IMR-90 (cell line): Measurements from ENCODE around the gene PHOX2A. TPM values are rescaled to one million over a fixed set of nuclear protein-coding genes. Genes with fewer than 3 reads are reported as not detected.

Experiments
- ATAC-seq: fragments of 200-7000 bp; cut with Tn5 transposase; 2 replicates; pipeline ENCODE4 v1.9.1; 2020; ENCODE audit warnings: low read depth, mild to moderate bottlenecking, moderate library complexity
- BruUV-seq: library from RNA; stranded (reverse); fragments of 400-500 nt; replicated peaks from 2 replicates; lab custom pipeline; 2021; lab: Mats Ljungman, UMichigan
- CTCF ChIA-PET: fragments of 300-600 bp; formaldehyde crosslinking; extraction: SDS; loops from one replicate; lab custom pipeline; 2021; ENCODE audit warnings: antibody characterized with exemption; lab: Yijun Ruan, JAX
- POLR2A ChIA-PET: fragments of 300-600 bp; sonication (Branson Sonifier 250); formaldehyde crosslinking; loops from one replicate; lab custom pipeline; 2022; ENCODE audit warnings: antibody characterized with exemption; ENCODE audit not compliant: unreplicated experiment; lab: Charles Lee
- DNase-seq: peaks from one replicate; pipeline ENCODE4 v3.0.0; 2013
- H2AFZ ChIP-seq: replicated peaks from 2 replicates; pipeline ENCODE3; 2013; ENCODE audit warnings: low read length, mild to moderate bottlenecking; ENCODE audit not compliant: poor library complexity
- H2AK5ac ChIP-seq: 2 replicates; pipeline ENCODE4 v1.6.1; 2013; ENCODE audit warnings: low read depth, low read length, inconsistent platforms
- H2AK9ac ChIP-seq: replicated peaks from 2 replicates; pipeline ENCODE3; 2013; ENCODE audit warnings: mild to moderate bottlenecking, low read depth, low read length, moderate library complexity; ENCODE audit not compliant: poor library complexity
- H2BK120ac ChIP-seq: 2 replicates; pipeline ENCODE4 v1.6.1; 2013; ENCODE audit warnings: low read depth, low read length, inconsistent platforms
- H2BK15ac ChIP-seq: 3 replicates; pipeline ENCODE4 v1.6.1; 2013; ENCODE audit warnings: low read depth, low read length, inconsistent platforms
- H2BK20ac ChIP-seq: 2 replicates; pipeline ENCODE4 v1.6.1; 2013; ENCODE audit warnings: low read depth, mild to moderate bottlenecking, inconsistent platforms, low read length, moderate library complexity
- H2BK5ac ChIP-seq: 2 replicates; pipeline ENCODE4 v1.6.1; 2013; ENCODE audit warnings: mild to moderate bottlenecking, low read depth, low read length, inconsistent platforms; ENCODE audit not compliant: poor library complexity, severe bottlenecking
- H3K14ac ChIP-seq: replicated peaks from 2 replicates; pipeline ENCODE4 v1.6.1; 2013; ENCODE audit warnings: low read depth, low read length, inconsistent platforms
- H3K18ac ChIP-seq: 2 replicates; pipeline ENCODE4 v1.6.1; 2013; ENCODE audit warnings: low read depth, low read length, control low read depth
- H3K23ac ChIP-seq: 2 replicates; pipeline ENCODE4 v1.6.1; 2013; ENCODE audit warnings: low read depth, low read length, inconsistent platforms
- H3K27ac ChIP-seq: 2 replicates; pipeline ENCODE4 v1.5.1; 2013; ENCODE audit warnings: mild to moderate bottlenecking, control low read depth, low read length; ENCODE audit not compliant: insufficient read depth
- H3K27me3 ChIP-seq: 2 replicates; pipeline ENCODE4 v1.6.1; 2013; ENCODE audit warnings: low read length; ENCODE audit not compliant: control insufficient read depth, insufficient read depth
- H3K36me3 ChIP-seq: 2 replicates; pipeline ENCODE4 v1.6.1; 2013; ENCODE audit warnings: low read length, mixed read lengths; ENCODE audit not compliant: control insufficient read depth, insufficient read depth
- H3K4ac ChIP-seq: 2 replicates; pipeline ENCODE4 v1.6.1; 2013; ENCODE audit warnings: low read depth, low read length, inconsistent platforms
- H3K4me1 ChIP-seq: 2 replicates; pipeline ENCODE4 v1.6.1; 2013; ENCODE audit warnings: low read length, mixed read lengths; ENCODE audit not compliant: control insufficient read depth, insufficient read depth
- H3K4me2 ChIP-seq: 2 replicates; pipeline ENCODE4 v1.6.1; 2013; ENCODE audit warnings: low read depth, mild to moderate bottlenecking, control low read depth, low read length, moderate library complexity
- H3K4me3 ChIP-seq: 2 replicates; pipeline ENCODE4 v1.5.1; 2013; ENCODE audit warnings: low read depth, mild to moderate bottlenecking, control low read depth, low read length, moderate library complexity; ENCODE audit not compliant: insufficient read depth
- H3K56ac ChIP-seq: 2 replicates; pipeline ENCODE4 v1.6.1; 2013; ENCODE audit warnings: low read length, inconsistent platforms; ENCODE audit not compliant: insufficient read depth; ENCODE audit errors: extremely low read depth
- H3K79me1 ChIP-seq, 2 experiments: 2 replicates each; pipeline ENCODE4 v1.6.1; 2013; ENCODE audit warnings: low read length in 2 of 2, inconsistent platforms in 1 of 2, low read depth in 1 of 2
- H3K9ac ChIP-seq: 2 replicates; pipeline ENCODE4 v1.6.1; 2013; ENCODE audit warnings: low read depth, low read length, control low read depth
- H3K9me1 ChIP-seq: 2 replicates; pipeline ENCODE4 v1.6.1; 2013; ENCODE audit warnings: low read length, inconsistent platforms; ENCODE audit not compliant: insufficient read depth
- H3K9me3 ChIP-seq: 2 replicates; pipeline ENCODE4 v1.6.1; 2013; ENCODE audit warnings: low read length; ENCODE audit not compliant: control insufficient read depth, insufficient read depth
- H4K20me1 ChIP-seq: 2 replicates; pipeline ENCODE4 v1.6.1; 2013; ENCODE audit warnings: low read length, inconsistent platforms; ENCODE audit not compliant: insufficient read depth
- H4K5ac ChIP-seq: 2 replicates; pipeline ENCODE4 v1.6.1; 2013; ENCODE audit warnings: mild to moderate bottlenecking, low read depth, low read length, control low read depth
- H4K8ac ChIP-seq, 2 experiments: 2 replicates each; pipeline ENCODE4 v1.6.1; 2013; ENCODE audit warnings: low read depth in 2 of 2, low read length in 2 of 2, control low read depth in 1 of 2, inconsistent platforms in 1 of 2
- H4K91ac ChIP-seq: 2 replicates; pipeline ENCODE4 v1.6.1; 2013; ENCODE audit warnings: low read depth, low read length, inconsistent platforms; ENCODE audit not compliant: insufficient read depth
- BHLHE40 ChIP-seq: fragments of 150-350 bp; IDR thresholded peaks from 2 replicates; pipeline ENCODE4 v1.6.1; 2016; ENCODE audit warnings: mild to moderate bottlenecking, low read depth, low read length
- CEBPB ChIP-seq: IDR thresholded peaks from 2 replicates; pipeline ENCODE4 v1.6.1; 2012; ENCODE audit warnings: low read depth, low read length, improper control_type of control experiment
- CTCF ChIP-seq: conservative IDR thresholded peaks from 2 replicates; pipeline ENCODE4 v1.5.1; 2012; ENCODE audit warnings: mild to moderate bottlenecking, low read depth, low read length, improper control_type of control experiment
- ELK1 ChIP-seq: fragments of 150-350 bp; IDR thresholded peaks from 2 replicates; pipeline ENCODE4 v1.6.1; 2016; ENCODE audit warnings: low read depth, mild to moderate bottlenecking, low read length, moderate library complexity, borderline replicate concordance
- FOS ChIP-seq: fragments of 150-350 bp; IDR thresholded peaks from 2 replicates; pipeline ENCODE4 v1.6.1; 2016; ENCODE audit warnings: low read depth, low read length
- MAFK ChIP-seq: IDR thresholded peaks from 2 replicates; pipeline ENCODE4 v1.6.1; 2012; ENCODE audit warnings: low read depth, low read length, improper control_type of control experiment
- MAZ ChIP-seq: IDR thresholded peaks from 2 replicates; pipeline ENCODE4 v1.6.1; 2012; ENCODE audit warnings: low read depth, mild to moderate bottlenecking, low read length, improper control_type of control experiment, moderate library complexity, borderline replicate concordance
- MXI1 ChIP-seq: IDR thresholded peaks from 2 replicates; pipeline ENCODE4 v1.6.1; 2012; ENCODE audit warnings: low read depth, mild to moderate bottlenecking, low read length, moderate library complexity, borderline replicate concordance
- NFE2L2 ChIP-seq: fragments of 150-350 bp; IDR thresholded peaks from 2 replicates; pipeline ENCODE4 v1.6.1; 2016; ENCODE audit warnings: low read depth, mild to moderate bottlenecking, low read length
- POLR2A ChIP-seq: IDR thresholded peaks from 2 replicates; pipeline ENCODE4 v1.6.1; 2012; ENCODE audit warnings: mild to moderate bottlenecking, low read depth, low read length
- RAD21 ChIP-seq: IDR thresholded peaks from 2 replicates; pipeline ENCODE4 v1.6.1; 2012; ENCODE audit warnings: low read length, improper control_type of control experiment
- RCOR1 ChIP-seq: IDR thresholded peaks from 2 replicates; pipeline ENCODE4 v1.6.1; 2012; ENCODE audit warnings: mild to moderate bottlenecking, low read length, improper control_type of control experiment; ENCODE audit not compliant: insufficient replicate concordance
- RFX5 ChIP-seq: IDR thresholded peaks from 2 replicates; pipeline ENCODE4 v1.8.0; 2012; ENCODE audit warnings: low read depth, mild to moderate bottlenecking, low read length, moderate library complexity
- USF2 ChIP-seq: fragments of 150-350 bp; IDR thresholded peaks from 2 replicates; pipeline ENCODE4 v1.6.1; 2017; ENCODE audit warnings: mild to moderate bottlenecking, antibody characterized with exemption, low read length, low read depth
- WGBS, 2 experiments: methylation state at CpG; one replicate each; pipeline versions ENCODE4 v1.1.5 to v1.1.7; 2013; ENCODE audit warnings: missing lambda C conversion rate in 2 of 2; ENCODE audit not compliant: insufficient read length in 1 of 2; ENCODE audit errors: extremely low coverage in 2 of 2; 5-methylcytosine and 5-hydroxymethylcytosine counted together
- dilution Hi-C: fragments of 300-500 bp; cut with HindIII; formaldehyde crosslinking; loops from one replicate; pipeline ENCODE4 v1.14.3; 2018; ENCODE audit warnings: low sequenced_read_pairs; ENCODE audit not compliant: unreplicated experiment
- in situ Hi-C: fragments of 300-500 bp; cut with MboI; formaldehyde crosslinking; loops from 3 replicates; pipeline ENCODE4 v1.14.3; 2019; ENCODE audit warnings: low sequenced_read_pairs, inconsistent platforms, mixed read lengths
- intact Hi-C: fragments of 100-400 bp; cut with micrococcal nuclease; formaldehyde crosslinking; loops from 2 replicates; pipeline ENCODE4 v1.10.0; 2022
- polyA plus RNA-seq, 3 experiments: library from polyadenylated mRNA; depleted of rRNA; stranded (reverse); fragments of >200 nt; gene quantifications; 2 replicates each; pipeline ENCODE4 v1.2.3, GENCODE V29; 2012; ENCODE audit warnings: low replicate concordance in 1 of 3
- total RNA-seq: library from RNA; depleted of rRNA; stranded (reverse); fragments of >200 nt; gene quantifications from 2 replicates; pipeline ENCODE4 v1.2.3, GENCODE V29; 2012

Gene PHOX2A
- total and polyA plus RNA-seq, 2 of the 4 experiments (the other 2 are of a cell fraction): not detected

- no peak overlapping the region for H3K27ac ChIP-seq
- no peaks in the 10 kb centered on the region for H4K20me1 ChIP-seq
- no peak overlapping the region for H4K5ac ChIP-seq
- ATAC-seq (no peak), DNase-seq (no peak)
- no peak overlapping the region for H3K18ac ChIP-seq
- peaks cover 19% of the 10 kb centered on the region for H3K27me3 ChIP-seq
- no peak overlapping the region for H2BK120ac ChIP-seq
- no peak overlapping the region for H2AK5ac ChIP-seq
- H2BK5ac ChIP-seq: no peak overlapping the region
- no peaks in the 10 kb centered on the region for H3K9me3 ChIP-seq
- H3K4me1 ChIP-seq: no peaks in the 10 kb centered on the region; the same call in 1 of the 2 replicates
- WGBS, 2 experiments: 49% methylated on average over 3 of the region's 5 CpGs; no CpG with 5 or more reads in 1 of the 2 experiments
- in situ Hi-C loops (no loop called here), intact Hi-C loops (no loop called here), dilution Hi-C loops (no loop called here)
- no peak overlapping the region for H3K23ac ChIP-seq
- H3K36me3 ChIP-seq: no peaks in the 10 kb centered on the region
- no peaks in the 10 kb centered on the region for H3K9me1 ChIP-seq
- no peak for TF ChIP-seq BHLHE40
- TF ChIP-seq CTCF: no peak
- no peak for TF ChIP-seq MAZ
- TF ChIP-seq RFX5: no peak
- no peak for TF ChIP-seq USF2
- TF ChIP-seq POLR2A: no peak
- TF ChIP-seq RCOR1: no peak
- no peak for TF ChIP-seq MAFK
- TF ChIP-seq CEBPB: no peak
- TF ChIP-seq MXI1: no peak
- TF ChIP-seq RAD21: no peak
- no peak for TF ChIP-seq NFE2L2
- no peak for TF ChIP-seq ELK1
- no peak for TF ChIP-seq FOS
- H3K4me3 ChIP-seq: no peak overlapping the region
- no peak overlapping the region for H2BK20ac ChIP-seq
- no peak overlapping the region for H4K8ac ChIP-seq
- no peak overlapping the region for H2AFZ ChIP-seq
- no peak overlapping the region for H2AK9ac ChIP-seq
- no peak overlapping the region for H3K9ac ChIP-seq
- no TSS peak for BruUV-seq
- H3K79me1 ChIP-seq: no peaks in the 10 kb centered on the region
- ChIA-PET POLR2A (no interaction called here), CTCF (interaction anchor here (0.6 kb wide), 1 partner anchor 337 kb away, joined by 3 read pairs; no protein-coding TSS in a partner anchor)
- no peak overlapping the region for H3K4ac ChIP-seq
- no peak overlapping the region for H3K56ac ChIP-seq
- H2BK15ac ChIP-seq: no peak overlapping the region
- no peak overlapping the region for H3K4me2 ChIP-seq
- H3K14ac ChIP-seq: no peak overlapping the region
- H4K91ac ChIP-seq: no peak overlapping the region
These were observed 16.6 kb upstream of the PHOX2A start for GRCh38 chr11:72260574-72260973.
